Measurements from ENCODE around the gene PTK6. TPM values are rescaled to one million over a fixed set of nuclear protein-coding genes. Genes with fewer than 3 reads are reported as not detected.
"Not testable (repeated sequence)": the region's sequence is repeated elsewhere in the genome, so short reads cannot be mapped to it uniquely, and the experiment has no call there.

Gene PTK6
- total and polyA plus RNA-seq, 4 experiments from 2014 or later: 0.31 to 0.59 TPM; not detected in 2

GRCh38 chr20:63519668-63520503 is 17.3 kb downstream of the PTK6 start:
- peak overlapping the region in 2 of 7 donors; percentile 22 to 80 for H3K27ac Mint-ChIP-seq
- H3K4me3 Mint-ChIP-seq: peak overlapping the region; percentile 67 to 83 (median 82)
- no peaks in the 10 kb centered on the region for H3K27me3 Mint-ChIP-seq
- peaks cover 7 to 9% of the 10 kb centered on the region in 2 donors for H3K36me3 Mint-ChIP-seq
- ChIA-PET POLR2A (ENCODE audit: partially characterized antibody) (interaction anchor here (1.0 to 6.9 kb wide), 19 partner anchors 9 to 558 kb away, joined by 3 to 84 read pairs (median 9); partner anchors contain the start of genes GMEB2, HELZ2, LIME1 and PTK6), CTCF (ENCODE audit: partially characterized antibody) (interaction anchor here (5.1 kb wide), 1 partner anchor 23 kb away, joined by 21 read pairs; no protein-coding TSS in a partner anchor)
- peak overlapping the region; percentile 74 for H3K27ac ChIP-seq (ENCODE audit: low read depth, low read length)
- H3K9me3 Mint-ChIP-seq: peaks cover 0 to 13% (median 0%) of the 10 kb centered on the region in 8 donors
- H3K4me1 Mint-ChIP-seq: peaks cover 4 to 28% (median 11%) of the 10 kb centered on the region in 4 donors
- H3K9me3 ChIP-seq (ENCODE audit: control insufficient read depth in 1 of 2, low read length in 2 of 2): peaks cover 0 to 3% of the 10 kb centered on the region in 2 donors
- peak overlapping the region; percentile 23 to 52 for H3K4me3 ChIP-seq (ENCODE audit: low read length in 2 of 2)
- peak in 2 of 5 donors; percentile 64 to 76 for DNase-seq
- H3K36me3 ChIP-seq (ENCODE audit: insufficient read depth, low read length): peaks cover 13% of the 10 kb centered on the region
- H3K27me3 ChIP-seq (ENCODE audit: insufficient read depth, low read length): no peaks in the 10 kb centered on the region
- intact Hi-C loops (cut with micrococcal nuclease): loop anchor here (1.0 kb wide), 4 partner anchors 18 to 345 kb away; partner anchors contain the start of gene TPD52L2
- H3K4me1 ChIP-seq (ENCODE audit: insufficient read depth, low read length): peaks cover 23% of the 10 kb centered on the region

- peaks cover 13% of the 10 kb centered on the region for H3K36me3 ChIP-seq (ENCODE audit: insufficient read depth, low read length)
- H3K4me3 ChIP-seq (ENCODE audit: low read length in 2 of 2): peak overlapping the region in 1 of 2 donors; percentile 52
- peaks cover 4 to 28% (median 14%) of the 10 kb centered on the region in 4 donors for H3K4me1 Mint-ChIP-seq
- CTCF ChIA-PET (ENCODE audit: partially characterized antibody): interaction anchor here (5.1 kb wide), 1 partner anchor 23 kb away, joined by 21 read pairs; no protein-coding TSS in a partner anchor
- H3K4me3 Mint-ChIP-seq: peak overlapping the region; percentile 67 to 83 (median 82)
- intact Hi-C loops (cut with micrococcal nuclease): no loop called here
- H3K27me3 Mint-ChIP-seq: peaks cover 1 to 3% of the 10 kb centered on the region in 2 donors
- POLR2A ChIA-PET (ENCODE audit: partially characterized antibody): interaction anchor here (1.6 to 6.9 kb wide), 4 partner anchors 10 to 33 kb away, joined by 4 to 84 read pairs (median 23); partner anchors contain the start of gene PTK6
- H3K9me3 Mint-ChIP-seq: peaks cover 0 to 9% (median 4%) of the 10 kb centered on the region in 8 donors
- H3K27me3 ChIP-seq (ENCODE audit: insufficient read depth, low read length): no peaks in the 10 kb centered on the region
- H3K27ac ChIP-seq (ENCODE audit: low read depth, low read length): peak overlapping the region; percentile 74
- H3K36me3 Mint-ChIP-seq: peaks cover 7 to 9% of the 10 kb centered on the region in 2 donors
- peaks cover 23% of the 10 kb centered on the region for H3K4me1 ChIP-seq (ENCODE audit: insufficient read depth, low read length)
- peaks cover 0 to 3% of the 10 kb centered on the region in 2 donors for H3K9me3 ChIP-seq (ENCODE audit: control insufficient read depth in 1 of 2, low read length in 2 of 2)
- DNase-seq: peak in 1 of 5 donors; percentile 29
- peak overlapping the region in 1 of 7 donors; percentile 80 for H3K27ac Mint-ChIP-seq
Observed at GRCh38 chr20:63518946-63519667, 18.1 kb downstream of the PTK6 start.

- peaks cover 4 to 23% (median 11%) of the 10 kb centered on the region in 4 donors for H3K4me1 Mint-ChIP-seq
- peaks cover 13% of the 10 kb centered on the region for H3K36me3 ChIP-seq (ENCODE audit: insufficient read depth, low read length)
- peak in 1 of 5 donors; percentile 22 for DNase-seq
- no peak overlapping the region for H3K27ac ChIP-seq (ENCODE audit: low read depth, low read length)
- H3K4me3 Mint-ChIP-seq: peak overlapping the region in 6 of 8 donors; percentile 48 to 82 (median 57)
- peaks cover 23% of the 10 kb centered on the region for H3K4me1 ChIP-seq (ENCODE audit: insufficient read depth, low read length)
- peaks cover 4 to 5% of the 10 kb centered on the region in 2 donors for H3K36me3 Mint-ChIP-seq
- CTCF ChIA-PET (ENCODE audit: partially characterized antibody): interaction anchor here (5.1 kb wide), 1 partner anchor 22 kb away, joined by 21 read pairs; no protein-coding TSS in a partner anchor
- no peaks in the 10 kb centered on the region for H3K27me3 ChIP-seq (ENCODE audit: insufficient read depth, low read length)
- peaks cover 0 to under 1% of the 10 kb centered on the region in 2 donors for H3K9me3 ChIP-seq (ENCODE audit: control insufficient read depth in 1 of 2, low read length in 2 of 2)
- H3K4me3 ChIP-seq (ENCODE audit: low read length in 2 of 2): no peak overlapping the region
- H3K27ac Mint-ChIP-seq: peak overlapping the region in 1 of 7 donors; percentile 52
- peaks cover 0 to 9% (median 4%) of the 10 kb centered on the region in 8 donors for H3K9me3 Mint-ChIP-seq
- H3K27me3 Mint-ChIP-seq: peaks cover 1 to 4% of the 10 kb centered on the region in 2 donors
- intact Hi-C loops (cut with micrococcal nuclease): no loop called here
- POLR2A ChIA-PET (ENCODE audit: partially characterized antibody): interaction anchor here (3.4 kb wide), 1 partner anchor 22 kb away, joined by 27 read pairs; no protein-coding TSS in a partner anchor
Observed at GRCh38 chr20:63518351-63518861, 18.8 kb downstream of the PTK6 start.

GRCh38 chr20:63517376-63518309 is 19.5 kb downstream of the PTK6 start:
- CTCF ChIA-PET (ENCODE audit: partially characterized antibody): interaction anchor here (5.1 kb wide), 1 partner anchor 21 kb away, joined by 21 read pairs; no protein-coding TSS in a partner anchor
- H3K4me1 Mint-ChIP-seq: peaks cover 3 to 19% (median 10%) of the 10 kb centered on the region in 4 donors
- peaks cover 0 to 8% (median 6%) of the 10 kb centered on the region in 8 donors for H3K9me3 Mint-ChIP-seq
- peaks cover 3% of the 10 kb centered on the region in 2 donors for H3K36me3 Mint-ChIP-seq
- DNase-seq: no peak
- peak overlapping the region in 6 of 8 donors; percentile 20 to 75 (median 49) for H3K4me3 Mint-ChIP-seq
- Histone ChIP-seq H3K9me3 (ENCODE audit: control insufficient read depth in 1 of 2, low read length in 2 of 2) (no peaks in the 10 kb centered on the region), H3K27ac (ENCODE audit: low read depth, low read length) (no peak overlapping the region), H3K36me3 (ENCODE audit: insufficient read depth, low read length) (peaks cover 7% of the 10 kb centered on the region), H3K27me3 (ENCODE audit: insufficient read depth, low read length) (no peaks in the 10 kb centered on the region), H3K4me1 (ENCODE audit: insufficient read depth, low read length) (peaks cover 23% of the 10 kb centered on the region), H3K4me3 (ENCODE audit: low read length in 2 of 2) (no peak overlapping the region)
- POLR2A ChIA-PET (ENCODE audit: partially characterized antibody): no interaction called here
- intact Hi-C loops (cut with micrococcal nuclease): no loop called here
- peak overlapping the region in 1 of 7 donors; percentile 52 for H3K27ac Mint-ChIP-seq
- H3K27me3 Mint-ChIP-seq: peaks cover 5 to 8% of the 10 kb centered on the region in 2 donors

GRCh38 chr20:63514520-63514919 is 22.7 kb downstream of the PTK6 start:
- intact Hi-C loops (cut with micrococcal nuclease); H3K36me3 Mint-ChIP-seq; H3K9me3 ChIP-seq (ENCODE audit: control insufficient read depth in 1 of 2, low read length in 2 of 2); H3K36me3 ChIP-seq (ENCODE audit: insufficient read depth, low read length); CTCF ChIA-PET (ENCODE audit: partially characterized antibody); H3K4me3 Mint-ChIP-seq; H3K9me3 Mint-ChIP-seq; H3K4me1 ChIP-seq (ENCODE audit: insufficient read depth, low read length); POLR2A ChIA-PET (ENCODE audit: partially characterized antibody); DNase-seq; H3K4me3 ChIP-seq (ENCODE audit: low read length in 2 of 2); H3K27ac ChIP-seq (ENCODE audit: low read depth, low read length); H3K27me3 ChIP-seq (ENCODE audit: insufficient read depth, low read length): not testable (repeated sequence)
- Mint-ChIP-seq H3K4me1 (peaks cover under 1 to 11% (median 7%) of the 10 kb centered on the region in 4 donors), H3K27ac (peak overlapping the region in 2 of 7 donors; percentile 42 to 46), H3K27me3 (peaks cover 16 to 17% of the 10 kb centered on the region in 2 donors)

- Mint-ChIP-seq H3K27me3 (peaks cover 22 to 24% of the 10 kb centered on the region in 2 donors), H3K36me3 (no peaks in the 10 kb centered on the region), H3K4me3 (no peak overlapping the region), H3K4me1 (peaks cover under 1 to 7% (median 3%) of the 10 kb centered on the region in 4 donors), H3K27ac (no peak overlapping the region), H3K9me3 (peaks cover 0 to 8% (median 6%) of the 10 kb centered on the region in 8 donors)
- ChIA-PET CTCF (ENCODE audit: partially characterized antibody) (no interaction called here), POLR2A (ENCODE audit: partially characterized antibody) (no interaction called here)
- Histone ChIP-seq H3K4me3 (ENCODE audit: low read length in 2 of 2) (no peak overlapping the region), H3K27me3 (ENCODE audit: insufficient read depth, low read length) (no peaks in the 10 kb centered on the region), H3K27ac (ENCODE audit: low read depth, low read length) (no peak overlapping the region), H3K36me3 (ENCODE audit: insufficient read depth, low read length) (no peaks in the 10 kb centered on the region), H3K4me1 (ENCODE audit: insufficient read depth, low read length) (no peaks in the 10 kb centered on the region), H3K9me3 (ENCODE audit: control insufficient read depth in 1 of 2, low read length in 2 of 2) (no peaks in the 10 kb centered on the region)
- no peak for DNase-seq
- intact Hi-C loops (cut with micrococcal nuclease): no loop called here
Observed at GRCh38 chr20:63513207-63513606, 24.0 kb downstream of the PTK6 start.
